Thyroid gland (tissue), 4 donors: ENCODE data around the gene ATIC. TPM values are rescaled to one million over a fixed set of nuclear protein-coding genes. Genes with fewer than 3 reads are reported as not detected.

Experiments
- DNase-seq, 2 donors: peaks; one replicate each; pipeline ENCODE4 v3.0.0-alpha.2; 2019
- H3K27ac ChIP-seq, 3 donors: fragments of 200-600 bp; sonication (generic); 1 replicate in 2 of 3; 2 replicates in 1 of 3; pipeline ENCODE4 v1.5.1; 2016 to 2019; ENCODE audit warnings: mild to moderate bottlenecking in 1 of 3, moderate library complexity in 1 of 3
- H3K27me3 ChIP-seq: fragments of 200-600 bp; sonication (generic); one replicate; pipeline ENCODE4 v1.5.1; 2019
- H3K36me3 ChIP-seq, 2 donors: fragments of 200-600 bp; sonication (generic); one replicate each; pipeline ENCODE4 v1.5.1; 2016 to 2019
- H3K4me1 ChIP-seq, 2 donors: fragments of 200-600 bp; sonication (generic); one replicate each; pipeline ENCODE4 v1.5.1; 2017 to 2019
- H3K4me3 ChIP-seq, 3 donors: fragments of 200-600 bp; sonication (generic); replicated peaks in 1 of 3; 1 replicate in 2 of 3; 2 replicates in 1 of 3; pipeline ENCODE4 v1.5.1; 2016; ENCODE audit warnings: mild to moderate bottlenecking in 1 of 3
- H3K9me3 ChIP-seq: fragments of 200-600 bp; sonication (generic); one replicate; pipeline ENCODE4 v1.5.1; 2017
- POLR2A ChIP-seq, 2 donors: fragments of 450-650 bp; IDR thresholded peaks; one replicate each; pipeline ENCODE4 v1.6.1; 2017; ENCODE audit warnings: antibody characterized with exemption in 2 of 2, mild to moderate bottlenecking in 2 of 2, moderate library complexity in 1 of 2
- WGBS, 2 donors: methylation state at CpG; one replicate each; pipeline ENCODE4 v1.1.5; 2017; 5-methylcytosine and 5-hydroxymethylcytosine counted together
- intact Hi-C: fragments of 100-400 bp; cut with DNase I; formaldehyde crosslinking; loops from one replicate; pipeline ENCODE4 v1.15.1; 2023
- total RNA-seq, 4 donors: library from RNA; depleted of rRNA; stranded (reverse); fragments of >200 nt; gene quantifications; one replicate each; pipeline ENCODE4 v1.2.3, GENCODE V29; 2016
- TF ChIP-seq, protein P1 (sequence below), 6 experiments: fragments of 200-600 bp in 3 of 6; fragments of 450-650 bp in 3 of 6; sonication (generic) in 3 of 6; IDR thresholded peaks; one replicate each; pipeline ENCODE4 v1.5.1; 2016 to 2019; ENCODE audit warnings: antibody characterized with exemption in 6 of 6, mild to moderate bottlenecking in 2 of 6, inconsistent platforms in 1 of 6, moderate library complexity in 1 of 6

The ATIC gene
- total RNA-seq, 4 donors from 2014 or later, result 25.7 to 35.1 (median 27.4) TPM

- no peaks in the 10 kb centered on the region for H3K4me1 ChIP-seq
- 55 to 65% methylated on average over 4 of the region's 4 CpGs for WGBS, 2 donors
- H3K27ac ChIP-seq, result no peak overlapping the region
- intact Hi-C loops, result no loop called here
- no peaks in the 10 kb centered on the region for H3K9me3 ChIP-seq
- no peak for DNase-seq
- no peak overlapping the region for H3K4me3 ChIP-seq
- H3K27me3 ChIP-seq, result no peaks in the 10 kb centered on the region
- TF ChIP-seq POLR2A (IDR thresholded peaks at IDR 0.05), result no peak
- TF ChIP-seq, protein P1, sequence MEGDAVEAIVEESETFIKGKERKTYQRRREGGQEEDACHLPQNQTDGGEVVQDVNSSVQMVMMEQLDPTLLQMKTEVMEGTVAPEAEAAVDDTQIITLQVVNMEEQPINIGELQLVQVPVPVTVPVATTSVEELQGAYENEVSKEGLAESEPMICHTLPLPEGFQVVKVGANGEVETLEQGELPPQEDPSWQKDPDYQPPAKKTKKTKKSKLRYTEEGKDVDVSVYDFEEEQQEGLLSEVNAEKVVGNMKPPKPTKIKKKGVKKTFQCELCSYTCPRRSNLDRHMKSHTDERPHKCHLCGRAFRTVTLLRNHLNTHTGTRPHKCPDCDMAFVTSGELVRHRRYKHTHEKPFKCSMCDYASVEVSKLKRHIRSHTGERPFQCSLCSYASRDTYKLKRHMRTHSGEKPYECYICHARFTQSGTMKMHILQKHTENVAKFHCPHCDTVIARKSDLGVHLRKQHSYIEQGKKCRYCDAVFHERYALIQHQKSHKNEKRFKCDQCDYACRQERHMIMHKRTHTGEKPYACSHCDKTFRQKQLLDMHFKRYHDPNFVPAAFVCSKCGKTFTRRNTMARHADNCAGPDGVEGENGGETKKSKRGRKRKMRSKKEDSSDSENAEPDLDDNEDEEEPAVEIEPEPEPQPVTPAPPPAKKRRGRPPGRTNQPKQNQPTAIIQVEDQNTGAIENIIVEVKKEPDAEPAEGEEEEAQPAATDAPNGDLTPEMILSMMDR (IDR thresholded peaks at IDR 0.05), result no peak
- no peaks in the 10 kb centered on the region for H3K36me3 ChIP-seq
Measured at GRCh38 chr2:215275824-215276223, 36.0 kb upstream of the ATIC start.

GRCh38 chr2:215277944-215278343, 33.9 kb upstream of the ATIC start:
- intact Hi-C loops, result no loop called here
- no peak for TF ChIP-seq POLR2A (IDR thresholded peaks at IDR 0.05)
- TF ChIP-seq, protein P1 (IDR thresholded peaks at IDR 0.05), result no peak
- no peaks in the 10 kb centered on the region for H3K9me3 ChIP-seq
- no peaks in the 10 kb centered on the region for H3K36me3 ChIP-seq
- 60 to 68% methylated on average over 3 of the region's 3 CpGs for WGBS, 2 donors
- H3K4me1 ChIP-seq, result no peaks in the 10 kb centered on the region
- no peak for DNase-seq
- no peaks in the 10 kb centered on the region for H3K27me3 ChIP-seq
- H3K4me3 ChIP-seq, result no peak overlapping the region
- H3K27ac ChIP-seq, result no peak overlapping the region

GRCh38 chr2:215280326-215280725, 31.5 kb upstream of the ATIC start:
- H3K27me3 ChIP-seq, result no peaks in the 10 kb centered on the region
- TF ChIP-seq, protein P1 (IDR thresholded peaks at IDR 0.05), result no peak
- TF ChIP-seq POLR2A (IDR thresholded peaks at IDR 0.05), result no peak
- no peak overlapping the region for H3K4me3 ChIP-seq
- H3K36me3 ChIP-seq, result no peaks in the 10 kb centered on the region
- intact Hi-C loops, result no loop called here
- no peaks in the 10 kb centered on the region for H3K9me3 ChIP-seq
- no peak overlapping the region for H3K27ac ChIP-seq
- DNase-seq, result peak; percentile 55 to 71
- no peaks in the 10 kb centered on the region for H3K4me1 ChIP-seq

GRCh38 chr2:215283221-215283620, 28.6 kb upstream of the ATIC start:
- no peak overlapping the region for H3K4me3 ChIP-seq
- intact Hi-C loops, result no loop called here
- no peak overlapping the region for H3K27ac ChIP-seq
- no peaks in the 10 kb centered on the region for H3K27me3 ChIP-seq
- H3K36me3 ChIP-seq, result no peaks in the 10 kb centered on the region
- no peaks in the 10 kb centered on the region for H3K9me3 ChIP-seq
- TF ChIP-seq POLR2A (IDR thresholded peaks at IDR 0.05), result no peak
- TF ChIP-seq, protein P1 (IDR thresholded peaks at IDR 0.05), result no peak
- 90 to 92% methylated on average over 1 of the region's 1 CpG for WGBS, 2 donors
- no peaks in the 10 kb centered on the region for H3K4me1 ChIP-seq
- DNase-seq, result no peak

- DNase-seq, result no peak
- TF ChIP-seq POLR2A (IDR thresholded peaks at IDR 0.05), result no peak
- TF ChIP-seq, protein P1 (IDR thresholded peaks at IDR 0.05), result no peak
- WGBS, 2 donors, result 83% methylated on average over 2 of the region's 2 CpGs
- Histone ChIP-seq H3K27me3 (no peaks in the 10 kb centered on the region), H3K27ac (no peak overlapping the region), H3K4me1 (no peaks in the 10 kb centered on the region), H3K36me3 (no peaks in the 10 kb centered on the region), H3K4me3 (no peak overlapping the region), H3K9me3 (no peaks in the 10 kb centered on the region)
- intact Hi-C loops, result no loop called here
Measured at GRCh38 chr2:215286309-215286708, 25.6 kb upstream of the ATIC start.
